Measurements from ENCODE around the gene F8A1.
A peak's percentile ranks its signal among the peaks of the same experiment; 100 is the strongest.
"Not testable (repeated sequence)": the region's sequence is repeated elsewhere in the genome, so short reads cannot be mapped to it uniquely, and the experiment has no call there.

Gene F8A1

DNA sequence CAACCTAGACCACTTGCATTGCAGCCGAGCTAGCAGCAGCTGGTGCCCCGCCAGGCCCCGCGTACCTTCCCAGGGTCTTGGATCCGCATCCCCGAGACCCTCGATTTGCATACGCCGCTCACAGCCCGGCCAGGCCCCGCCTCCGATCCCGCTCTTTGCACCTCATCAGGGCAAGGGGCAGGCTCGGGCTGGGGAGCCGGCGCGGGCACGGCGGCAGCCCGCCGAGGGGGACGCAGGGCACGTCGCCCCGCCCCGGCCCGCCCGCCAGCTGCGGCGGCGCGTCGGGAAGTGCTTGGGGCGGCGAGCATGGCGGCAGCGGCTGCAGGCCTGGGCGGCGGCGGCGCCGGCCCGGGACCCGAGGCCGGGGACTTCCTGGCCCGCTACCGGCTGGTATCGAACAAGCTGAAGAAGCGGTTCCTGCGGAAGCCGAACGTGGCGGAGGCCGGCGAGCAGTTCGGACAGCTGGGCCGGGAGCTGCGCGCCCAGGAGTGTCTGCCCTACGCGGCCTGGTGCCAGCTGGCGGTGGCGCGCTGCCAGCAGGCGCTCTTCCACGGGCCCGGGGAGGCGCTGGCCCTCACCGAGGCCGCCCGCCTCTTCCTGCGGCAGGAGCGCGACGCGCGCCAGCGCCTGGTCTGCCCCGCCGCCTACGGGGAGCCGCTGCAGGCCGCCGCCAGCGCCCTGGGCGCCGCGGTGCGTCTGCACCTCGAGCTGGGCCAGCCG is at the start of gene F8A1:
Gene F8A1, plus strand, starts transcription at position 287 of the 720 bp plus-strand sequence. Its CDS starts 20 bp downstream, at position 307.
- DNase-seq (ENCODE audit: low spot score), result not testable (repeated sequence)

- DNase-seq (ENCODE audit: low spot score), result peak; percentile 55
Measured at GRCh38 chrX:154840856-154841255, 45.3 kb upstream of the F8A1 start.

DNA sequence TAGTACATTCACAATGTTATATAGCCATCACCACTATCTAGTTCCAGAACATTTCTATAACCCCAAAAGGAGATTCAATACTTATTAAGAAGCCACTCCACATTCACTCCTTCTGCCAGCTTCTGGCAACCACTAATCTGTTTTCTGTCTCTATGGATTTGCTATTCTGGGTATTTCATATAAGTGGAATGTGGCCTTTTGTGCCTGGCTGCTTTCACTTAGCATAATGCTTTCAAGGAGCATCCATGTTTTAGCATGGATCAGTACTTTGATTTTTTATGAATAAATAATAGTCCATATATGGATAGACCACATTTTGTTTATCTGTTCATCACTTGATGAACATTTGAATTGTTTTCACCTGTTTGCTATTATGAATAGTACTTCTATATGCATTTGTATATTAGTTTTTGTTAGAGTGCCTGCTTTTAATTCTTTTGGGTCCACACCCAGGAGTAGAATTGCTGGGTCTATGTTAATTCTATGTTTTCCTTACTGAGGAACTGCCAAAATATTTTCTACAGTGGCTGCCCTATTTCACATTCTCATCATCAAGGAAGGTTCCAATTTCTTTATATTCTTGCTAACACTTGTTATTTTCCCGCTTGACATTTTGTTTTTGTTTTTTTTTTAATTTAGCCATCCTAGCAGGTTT is 35.1 kb upstream of the F8A1 start:
- DNase-seq (ENCODE audit: low spot score), result no peak

GRCh38 chrX:154855256-154855655 is 30.9 kb upstream of the F8A1 start:
- no peak for DNase-seq (ENCODE audit: low spot score)

DNA sequence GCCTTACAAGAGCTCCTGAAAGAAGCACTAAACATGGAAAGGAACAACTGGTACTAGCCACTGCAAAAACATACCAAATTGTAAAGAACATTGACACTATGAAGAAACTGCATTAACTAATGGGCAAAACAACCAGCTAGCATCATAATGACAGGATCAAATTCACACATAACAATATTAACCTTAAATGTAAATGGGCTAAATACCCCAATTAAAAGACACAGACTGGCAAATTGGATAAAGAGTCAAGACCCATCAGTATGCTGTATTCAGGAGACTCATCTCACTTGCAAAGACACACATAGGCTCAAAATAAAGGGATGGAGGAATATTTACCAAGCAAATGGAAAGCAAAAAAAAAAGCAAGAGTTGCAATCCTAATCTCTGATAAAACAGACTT is 17.6 kb upstream of the F8A1 start:
- DNase-seq (ENCODE audit: low spot score), result not testable (repeated sequence)

- DNase-seq (ENCODE audit: low spot score), result no peak
Measured at GRCh38 chrX:154873329-154873728, 12.8 kb upstream of the F8A1 start.

DNA sequence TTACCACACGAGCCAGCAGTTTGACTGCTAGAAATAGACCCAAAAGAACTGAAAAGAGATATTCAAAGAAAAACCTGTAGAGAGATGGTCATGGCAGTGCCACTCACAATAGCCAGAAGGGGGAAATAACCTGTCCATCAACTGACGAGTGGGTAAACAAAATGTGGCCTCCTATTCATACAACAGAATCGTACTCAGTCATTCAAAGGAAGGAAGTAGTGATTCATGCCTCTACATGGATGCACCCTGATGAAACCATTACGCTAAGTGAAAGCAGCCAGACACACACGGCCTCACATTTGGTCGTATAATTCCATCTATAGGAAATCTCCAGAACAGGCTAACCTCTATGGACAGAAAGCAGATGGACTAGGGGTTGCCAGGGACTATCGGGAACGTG is 2.1 kb upstream of the F8A1 start:
- DNase-seq (ENCODE audit: low spot score), result not testable (repeated sequence)

DNA sequence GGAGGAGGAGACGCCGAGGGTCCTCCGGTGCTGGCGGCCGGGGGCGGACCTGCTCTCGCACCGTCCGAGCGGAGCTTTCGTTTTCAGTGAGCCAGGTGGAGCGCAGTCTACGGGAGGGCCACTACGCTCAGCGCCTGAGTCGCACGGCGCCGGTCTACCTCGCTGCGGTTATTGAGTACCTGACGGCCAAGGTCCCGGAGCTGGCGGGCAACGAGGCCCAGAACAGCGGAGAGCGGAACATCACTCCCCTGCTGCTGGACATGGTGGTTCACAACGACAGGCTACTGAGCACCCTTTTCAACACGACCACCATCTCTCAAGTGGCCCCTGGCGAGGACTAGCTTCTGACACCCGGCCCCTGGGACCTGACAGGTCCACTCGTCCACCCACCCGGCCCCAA is 1.1 kb upstream of the F8A1 start:
- not testable (repeated sequence) for DNase-seq (ENCODE audit: low spot score)

DNA sequence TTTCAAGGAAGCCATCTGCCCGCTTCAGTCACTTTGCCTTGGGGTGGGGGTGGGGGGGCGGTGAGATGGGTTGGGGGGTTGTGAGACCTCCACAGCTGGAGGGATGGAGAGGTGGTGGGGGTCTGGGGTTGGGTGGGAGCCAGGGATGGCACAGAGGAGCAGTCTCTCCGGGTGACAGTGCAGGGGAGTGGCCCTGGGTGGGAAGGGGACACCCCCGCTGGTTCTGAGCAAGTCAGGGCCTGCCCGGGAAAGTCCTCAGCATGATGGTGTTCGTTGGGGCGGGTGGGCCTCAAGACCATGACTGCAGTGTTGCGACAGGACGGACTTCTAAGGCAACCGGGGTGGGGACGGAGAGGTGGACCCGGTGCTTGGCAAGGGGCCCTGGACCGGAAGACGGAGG is 606 bp upstream of the F8A1 start:
- DNase-seq (ENCODE audit: low spot score), result not testable (repeated sequence)

GRCh38 chrX:154886789-154887221 is 650 bp downstream of the F8A1 start:
- DNase-seq (ENCODE audit: low spot score), result not testable (repeated sequence)

DNA sequence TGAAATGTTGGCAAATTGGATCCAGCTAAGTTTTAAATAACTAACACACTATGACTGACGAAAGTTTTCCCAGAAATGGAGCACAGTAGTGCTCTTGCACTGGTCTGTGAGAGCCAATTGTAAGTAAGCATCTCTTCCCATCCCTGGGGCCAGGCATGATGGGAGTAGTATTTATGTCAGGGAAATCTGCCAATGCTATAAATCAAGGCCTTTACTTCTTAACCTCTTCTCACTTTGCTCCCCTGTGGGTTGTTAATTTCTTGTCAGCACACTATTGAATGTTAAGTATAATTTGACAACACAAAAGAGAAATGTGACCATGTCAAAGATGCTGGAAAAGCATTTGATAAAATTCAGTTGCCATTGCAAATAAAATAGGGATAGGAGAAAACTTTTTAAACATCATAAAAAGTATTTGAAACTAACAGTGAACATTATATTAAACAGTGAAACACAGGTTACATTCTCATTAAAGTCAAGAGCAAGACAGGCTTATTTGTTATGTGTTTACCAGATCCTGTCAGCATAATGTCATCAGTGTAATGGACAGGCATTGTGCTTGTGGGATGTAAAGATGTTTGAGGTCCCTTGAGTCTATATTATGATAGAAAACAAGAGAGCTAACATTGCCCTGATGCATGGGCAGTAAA is 5.0 kb downstream of the F8A1 start:
- DNase-seq (ENCODE audit: low spot score), result no peak

- no peak for DNase-seq (ENCODE audit: low spot score)
Measured at GRCh38 chrX:154892296-154892695, 6.1 kb downstream of the F8A1 start.

GRCh38 chrX:154900323-154900722 is 14.2 kb downstream of the F8A1 start:
- no peak for DNase-seq (ENCODE audit: low spot score)

GRCh38 chrX:154902408-154902807 is 16.3 kb downstream of the F8A1 start:
- no peak for DNase-seq (ENCODE audit: low spot score)

DNA sequence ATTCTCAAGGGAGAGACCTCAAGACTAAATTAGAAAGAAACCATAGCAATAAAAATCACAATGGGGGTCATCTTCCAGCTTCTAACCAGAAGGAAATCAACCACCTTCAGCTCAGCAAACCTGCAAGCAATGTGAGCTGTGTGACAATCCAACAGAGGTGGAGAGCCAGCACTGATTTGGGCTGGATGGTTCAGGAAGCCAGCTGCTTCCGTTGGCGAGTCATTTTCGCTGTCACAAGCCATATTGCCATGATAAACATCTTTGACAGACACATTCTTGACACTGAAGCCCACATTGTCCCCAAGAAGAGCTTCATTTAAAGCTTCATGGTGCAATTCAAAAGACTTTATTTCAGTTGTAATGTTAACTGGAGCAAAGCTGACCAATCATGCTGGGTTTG is 22.7 kb downstream of the F8A1 start:
- DNase-seq (ENCODE audit: low spot score), result no peak

- DNase-seq (ENCODE audit: low spot score), result not testable (repeated sequence)
Measured at GRCh38 chrX:154910048-154910447, 23.9 kb downstream of the F8A1 start.

DNA sequence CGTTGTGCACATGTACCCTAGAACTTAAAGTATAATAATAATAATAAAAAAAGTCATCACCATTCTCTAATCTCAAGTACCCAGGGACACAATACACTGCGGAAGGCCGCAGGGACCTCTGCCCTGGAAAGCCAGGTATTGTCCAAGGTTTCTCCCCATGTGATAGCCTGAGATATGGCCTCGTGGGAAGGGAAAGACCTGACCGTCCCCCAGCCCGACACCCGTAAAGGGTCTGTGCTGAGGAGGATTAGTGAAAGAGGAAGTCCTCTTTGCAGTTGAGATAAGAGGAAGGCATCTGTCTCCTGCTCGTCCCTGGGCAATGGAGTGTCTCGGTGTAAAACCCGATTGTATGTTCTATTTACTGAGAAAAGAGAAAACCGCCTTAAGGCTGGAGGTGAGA is 24.4 kb downstream of the F8A1 start:
- DNase-seq (ENCODE audit: low spot score), result not testable (repeated sequence)

DNA sequence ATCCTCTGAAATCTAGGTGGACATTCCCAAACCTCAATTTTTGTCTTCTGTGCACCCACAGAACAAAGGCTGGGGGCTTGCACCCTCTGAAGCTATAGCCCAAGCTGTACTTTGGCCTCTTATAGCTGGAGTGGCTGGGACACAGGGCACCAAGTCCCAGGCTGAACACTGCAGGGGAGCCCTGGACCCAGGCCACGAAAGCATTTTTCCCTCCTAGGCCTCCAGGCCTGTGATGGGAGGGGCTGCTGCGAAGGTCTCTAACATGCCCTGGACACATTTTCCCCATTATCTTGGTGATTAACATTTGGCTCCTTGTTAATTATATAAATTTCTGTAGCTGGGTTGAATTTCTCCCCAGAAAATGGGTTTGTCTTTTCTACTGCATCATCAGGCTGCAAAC is 27.9 kb downstream of the F8A1 start:
- DNase-seq (ENCODE audit: low spot score), result no peak

- DNase-seq (ENCODE audit: low spot score), result peak; percentile 71
Measured at GRCh38 chrX:154918060-154918483, 31.9 kb downstream of the F8A1 start.

- not testable (repeated sequence) for DNase-seq (ENCODE audit: low spot score)
Measured at GRCh38 chrX:154924771-154925170, 38.6 kb downstream of the F8A1 start.

All from kidney tubule cell (primary cell).